Kidney (tissue), 14 donors: ENCODE measurements around the gene NFATC2. TPM values are rescaled to one million over a fixed set of nuclear protein-coding genes. Genes with fewer than 3 reads are reported as not detected.

ENCODE experiments used
- DNase-seq, 5 donors: peaks; one replicate each; pipeline ENCODE4 v3.0.0-alpha.2; 2013 to 2020
- FAIRE-seq: peaks from 2 replicates; lab custom pipeline; 2012; peaks lifted over from hg19 to GRCh38; lab: Jason Lieb, UNC
- H3K27ac ChIP-seq, 2 donors: one replicate each; pipeline ENCODE4 v1.7.0; 2013; ENCODE audit warnings: low read depth in 2 of 2, low read length in 2 of 2, inconsistent platforms in 1 of 2
- H3K27me3 ChIP-seq: one replicate; pipeline ENCODE4 v1.7.1; 2013; ENCODE audit warnings: low read length, inconsistent platforms; ENCODE audit not compliant: control insufficient read depth, insufficient read depth
- H3K36me3 ChIP-seq, 3 donors: one replicate each; pipeline versions ENCODE4 v1.7.0 to v1.7.1; 2013; ENCODE audit warnings: low read length in 3 of 3, control low read depth in 1 of 3, inconsistent platforms in 1 of 3; ENCODE audit not compliant: insufficient read depth in 3 of 3, control insufficient read depth in 2 of 3
- H3K4me1 ChIP-seq, 3 donors: one replicate each; pipeline versions ENCODE4 v1.7.0 to v1.7.1; 2013; ENCODE audit warnings: low read length in 3 of 3, inconsistent platforms in 1 of 3, low read depth in 1 of 3; ENCODE audit not compliant: control insufficient read depth in 2 of 3, insufficient read depth in 2 of 3
- H3K4me3 ChIP-seq, 3 donors: one replicate each; pipeline versions ENCODE4 v1.7.0 to v1.8.1; 2013; ENCODE audit warnings: low read length in 3 of 3, control low read depth in 1 of 3, inconsistent platforms in 1 of 3
- H3K9ac ChIP-seq, 3 donors: one replicate each; pipeline versions ENCODE4 v1.7.0 to v1.7.1; 2013; ENCODE audit warnings: low read length in 3 of 3, control low read depth in 1 of 3, inconsistent platforms in 1 of 3
- H3K9me3 ChIP-seq, 3 donors: one replicate each; pipeline versions ENCODE4 v1.7.0 to v1.7.1; 2013; ENCODE audit warnings: low read length in 3 of 3, control low read depth in 1 of 3, inconsistent platforms in 1 of 3; ENCODE audit not compliant: control insufficient read depth in 2 of 3, insufficient read depth in 1 of 3
- intact Hi-C: fragments of 100-400 bp; cut with DNase I; formaldehyde crosslinking; loops from one replicate; pipeline ENCODE4 v1.11.1; 2022
- polyA plus RNA-seq: library from polyadenylated mRNA; stranded (reverse); fragments of 350-450 nt; fragmentation: Illumina TruSeq; extraction: RNeasy Lipid Tissue Mini Kit (QIAGEN cat#74804); gene quantifications from one replicate; pipeline ENCODE4 v1.2.3, GENCODE V29; 2014; ENCODE audit warnings: low read depth, low replicate concordance; ENCODE audit not compliant: insufficient read depth
- total RNA-seq: library from RNA; stranded (reverse); fragmentation: NEBNext Ultra II Directional; extraction: Animal tissue kit (Norgen Biotek cat#: 25700); gene quantifications from one replicate; pipeline ENCODE4 v1.2.1, GENCODE V29; 2021
- TF ChIP-seq, protein P1 (sequence below): IDR thresholded peaks from 3 replicates; pipeline ENCODE4 v1.5.1; 2012; ENCODE audit warnings: mild to moderate bottlenecking, moderate library complexity, borderline replicate concordance; ENCODE audit not compliant: insufficient read depth; ENCODE audit errors: extremely low read depth
- donor health status: control.
- donor health status: control.
- donor health status: control.
- donor health status: control.
- donor health status: control.
- donor health status: DM: yes; HTN: yes; CAD: no.
- donor health status: Normal renal cell carcinoma (clear cell type).

Gene NFATC2
- total and polyA plus RNA-seq, 2 donors from 2014 or later, result 0.73 to 10.5 TPM

DNA sequence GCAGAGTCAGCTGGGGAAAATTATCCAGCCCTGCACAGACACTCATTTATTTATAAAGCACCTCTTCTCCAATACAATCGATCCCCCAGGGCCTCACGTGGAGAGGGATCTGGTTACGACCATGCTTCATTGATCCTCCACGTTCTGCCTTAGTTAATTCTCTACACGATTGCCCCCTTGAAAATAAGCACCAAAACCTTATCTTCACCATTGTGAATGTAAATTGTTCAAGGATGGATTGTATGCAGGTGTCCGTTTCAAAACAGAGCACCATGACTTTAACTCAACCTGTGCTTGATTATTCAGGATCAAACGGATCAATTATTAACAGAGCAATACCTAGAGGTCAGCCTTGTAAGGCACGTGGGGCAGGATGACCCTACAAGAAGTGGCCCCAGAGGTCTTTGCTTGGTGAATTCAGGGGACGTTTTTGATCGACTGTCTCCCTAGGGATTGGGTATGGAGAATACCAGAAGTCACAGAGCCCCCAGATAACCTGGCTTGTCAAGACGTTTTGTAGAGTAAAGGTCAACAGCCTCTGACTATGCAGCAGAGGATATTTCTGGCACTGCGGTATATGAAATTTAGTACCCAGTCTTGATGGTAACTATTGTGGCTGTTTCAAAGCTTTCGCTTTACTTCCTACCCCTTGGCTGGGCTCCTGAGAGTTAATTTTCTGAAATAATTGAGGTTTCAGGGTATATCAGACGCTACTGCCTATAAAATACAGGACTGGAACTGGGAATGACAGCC, 112.1 kb downstream of the NFATC2 start:
- TF ChIP-seq, protein P1, sequence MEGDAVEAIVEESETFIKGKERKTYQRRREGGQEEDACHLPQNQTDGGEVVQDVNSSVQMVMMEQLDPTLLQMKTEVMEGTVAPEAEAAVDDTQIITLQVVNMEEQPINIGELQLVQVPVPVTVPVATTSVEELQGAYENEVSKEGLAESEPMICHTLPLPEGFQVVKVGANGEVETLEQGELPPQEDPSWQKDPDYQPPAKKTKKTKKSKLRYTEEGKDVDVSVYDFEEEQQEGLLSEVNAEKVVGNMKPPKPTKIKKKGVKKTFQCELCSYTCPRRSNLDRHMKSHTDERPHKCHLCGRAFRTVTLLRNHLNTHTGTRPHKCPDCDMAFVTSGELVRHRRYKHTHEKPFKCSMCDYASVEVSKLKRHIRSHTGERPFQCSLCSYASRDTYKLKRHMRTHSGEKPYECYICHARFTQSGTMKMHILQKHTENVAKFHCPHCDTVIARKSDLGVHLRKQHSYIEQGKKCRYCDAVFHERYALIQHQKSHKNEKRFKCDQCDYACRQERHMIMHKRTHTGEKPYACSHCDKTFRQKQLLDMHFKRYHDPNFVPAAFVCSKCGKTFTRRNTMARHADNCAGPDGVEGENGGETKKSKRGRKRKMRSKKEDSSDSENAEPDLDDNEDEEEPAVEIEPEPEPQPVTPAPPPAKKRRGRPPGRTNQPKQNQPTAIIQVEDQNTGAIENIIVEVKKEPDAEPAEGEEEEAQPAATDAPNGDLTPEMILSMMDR, result no peak
- Histone ChIP-seq H3K4me3 (no peak overlapping the region), H3K27me3 (no peaks in the 10 kb centered on the region), H3K4me1 (peaks cover 0 to 2% (median 0%) of the 10 kb centered on the region in 3 donors), H3K9me3 (no peaks in the 10 kb centered on the region), H3K27ac (no peak overlapping the region), H3K9ac (no peak overlapping the region), H3K36me3 (no peaks in the 10 kb centered on the region)
- FAIRE-seq, result no peak
- DNase-seq, result peak in 1 of 5 donors; percentile 2
- intact Hi-C loops, result no loop called here

DNA sequence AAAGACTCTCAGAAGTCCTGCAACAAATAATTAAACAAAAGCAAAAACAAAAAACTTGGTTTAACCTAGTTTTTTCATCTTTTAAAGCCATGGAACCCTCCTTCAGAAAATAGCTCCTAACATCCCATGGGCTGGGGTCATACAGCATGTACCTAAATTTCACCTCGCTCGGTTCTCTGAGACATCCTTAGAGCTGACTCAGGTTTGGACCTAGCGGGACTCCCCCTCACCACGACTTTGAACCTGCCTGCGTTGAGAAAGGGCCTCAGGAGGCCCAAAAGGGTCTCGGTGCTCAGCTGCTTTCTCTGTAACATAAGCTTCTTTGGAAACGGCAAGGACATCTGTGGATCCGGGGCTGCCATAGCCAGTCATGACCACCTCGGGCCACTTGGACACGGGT, 112.8 kb downstream of the NFATC2 start:
- FAIRE-seq (no peak), DNase-seq (peak in 1 of 5 donors; percentile 32)
- intact Hi-C loops, result no loop called here
- Histone ChIP-seq H3K4me1 (peaks cover 0 to 2% (median 0%) of the 10 kb centered on the region in 3 donors), H3K4me3 (no peak overlapping the region), H3K36me3 (no peaks in the 10 kb centered on the region), H3K27me3 (no peaks in the 10 kb centered on the region), H3K27ac (no peak overlapping the region), H3K9me3 (no peaks in the 10 kb centered on the region), H3K9ac (no peak overlapping the region)
- TF ChIP-seq, protein P1, result no peak

DNA sequence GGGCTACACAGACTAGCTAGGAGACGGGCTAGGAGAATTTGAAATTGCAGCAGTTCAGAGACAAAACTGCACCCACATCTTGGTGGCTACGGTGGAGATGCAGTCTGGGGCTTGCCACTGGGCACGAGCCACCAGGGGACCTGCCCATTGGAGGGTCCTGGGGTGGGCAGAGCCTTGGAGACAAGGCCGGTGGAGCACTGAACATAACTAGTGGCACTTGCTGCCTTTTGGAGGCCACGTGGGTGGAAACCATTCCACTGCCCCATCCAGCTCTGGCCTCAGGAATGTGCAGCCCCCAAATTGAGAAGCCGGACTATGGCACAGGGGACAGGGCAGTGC, 113.4 kb downstream of the NFATC2 start:
- peak in 1 of 5 donors; percentile 29 for DNase-seq
- intact Hi-C loops, result no loop called here
- H3K4me1 ChIP-seq, result peaks cover 0 to 2% (median 0%) of the 10 kb centered on the region in 3 donors
- no peaks in the 10 kb centered on the region for H3K36me3 ChIP-seq
- TF ChIP-seq, protein P1, result no peak
- H3K9ac ChIP-seq, result no peak overlapping the region
- H3K9me3 ChIP-seq, result no peaks in the 10 kb centered on the region
- H3K27ac ChIP-seq, result no peak overlapping the region
- no peaks in the 10 kb centered on the region for H3K27me3 ChIP-seq
- FAIRE-seq, result no peak
- no peak overlapping the region for H3K4me3 ChIP-seq
